Measurements from ENCODE around the gene CCNL2. TPM values are rescaled to one million over a fixed set of nuclear protein-coding genes. Genes with fewer than 3 reads are reported as not detected.
A peak's percentile ranks its signal among the peaks of the same experiment; 100 is the strongest.

Gene CCNL2
- total and polyA plus RNA-seq, 2 of the 13 experiments (the other 11 are each of a cell fraction or from before 2014, with no cell fraction given): 105 to 340 TPM

GRCh38 chr1:1359664-1360468 lies 39.3 kb downstream of the CCNL2 start (continued):
- 0 out of 2 replicates have a peak, but pooled peaks have one; percentile 68 for TF ChIP-seq KDM5B (CRISPR knock-in tag; IDR thresholded peaks at IDR 0.05; ENCODE audit: borderline replicate concordance)
- TF ChIP-seq ZNF451 (CRISPR knock-in tag; IDR thresholded peaks at IDR 0.05): no peak; the same call in 1 of the 2 replicates
- no peak for TF ChIP-seq PHF20 (CRISPR knock-in tag; IDR thresholded peaks at IDR 0.05)
- TF ChIP-seq NR2F6 (IDR thresholded peaks at IDR 0.05): peak; percentile 98
- TF ChIP-seq NR2F6 (CRISPR knock-in tag; IDR thresholded peaks at IDR 0.05): peak; percentile 94
- TF ChIP-seq HMGXB4 (CRISPR knock-in tag; IDR thresholded peaks at IDR 0.05; ENCODE audit: borderline replicate concordance in 1 of 2, low read depth in 1 of 2): peak; percentile 27 to 54
- no peak for TF ChIP-seq RARG (CRISPR knock-in tag; IDR thresholded peaks at IDR 0.05; ENCODE audit: low read depth)
- peak; percentile 57; the same call in 1 of the 2 replicates for TF ChIP-seq ZNF317 (CRISPR knock-in tag; IDR thresholded peaks at IDR 0.05)
- TF ChIP-seq, protein P1, sequence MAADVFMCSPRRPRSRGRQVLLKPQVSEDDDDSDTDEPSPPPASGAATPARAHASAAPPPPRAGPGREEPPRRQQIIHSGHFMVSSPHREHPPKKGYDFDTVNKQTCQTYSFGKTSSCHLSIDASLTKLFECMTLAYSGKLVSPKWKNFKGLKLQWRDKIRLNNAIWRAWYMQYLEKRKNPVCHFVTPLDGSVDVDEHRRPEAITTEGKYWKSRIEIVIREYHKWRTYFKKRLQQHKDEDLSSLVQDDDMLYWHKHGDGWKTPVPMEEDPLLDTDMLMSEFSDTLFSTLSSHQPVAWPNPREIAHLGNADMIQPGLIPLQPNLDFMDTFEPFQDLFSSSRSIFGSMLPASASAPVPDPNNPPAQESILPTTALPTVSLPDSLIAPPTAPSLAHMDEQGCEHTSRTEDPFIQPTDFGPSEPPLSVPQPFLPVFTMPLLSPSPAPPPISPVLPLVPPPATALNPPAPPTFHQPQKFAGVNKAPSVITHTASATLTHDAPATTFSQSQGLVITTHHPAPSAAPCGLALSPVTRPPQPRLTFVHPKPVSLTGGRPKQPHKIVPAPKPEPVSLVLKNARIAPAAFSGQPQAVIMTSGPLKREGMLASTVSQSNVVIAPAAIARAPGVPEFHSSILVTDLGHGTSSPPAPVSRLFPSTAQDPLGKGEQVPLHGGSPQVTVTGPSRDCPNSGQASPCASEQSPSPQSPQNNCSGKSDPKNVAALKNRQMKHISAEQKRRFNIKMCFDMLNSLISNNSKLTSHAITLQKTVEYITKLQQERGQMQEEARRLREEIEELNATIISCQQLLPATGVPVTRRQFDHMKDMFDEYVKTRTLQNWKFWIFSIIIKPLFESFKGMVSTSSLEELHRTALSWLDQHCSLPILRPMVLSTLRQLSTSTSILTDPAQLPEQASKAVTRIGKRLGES (CRISPR knock-in tag; IDR thresholded peaks at IDR 0.05; ENCODE audit: borderline replicate concordance): no peak
- TF ChIP-seq RARA (CRISPR knock-in tag; IDR thresholded peaks at IDR 0.05): peak; percentile 83
- TF ChIP-seq RBAK (CRISPR knock-in tag; IDR thresholded peaks at IDR 0.05): no peak
- TF ChIP-seq RFX1 (IDR thresholded peaks at IDR 0.05): no peak
- no peak for TF ChIP-seq ZNF337 (CRISPR knock-in tag; IDR thresholded peaks at IDR 0.05; ENCODE audit: borderline replicate concordance, low read depth)
- TF ChIP-seq ZNF891 (CRISPR knock-in tag; IDR thresholded peaks at IDR 0.05): no peak
- TF ChIP-seq NR1H2 (CRISPR knock-in tag; IDR thresholded peaks at IDR 0.05; ENCODE audit: borderline replicate concordance, low read depth): no peak
- TF ChIP-seq, protein P2, sequence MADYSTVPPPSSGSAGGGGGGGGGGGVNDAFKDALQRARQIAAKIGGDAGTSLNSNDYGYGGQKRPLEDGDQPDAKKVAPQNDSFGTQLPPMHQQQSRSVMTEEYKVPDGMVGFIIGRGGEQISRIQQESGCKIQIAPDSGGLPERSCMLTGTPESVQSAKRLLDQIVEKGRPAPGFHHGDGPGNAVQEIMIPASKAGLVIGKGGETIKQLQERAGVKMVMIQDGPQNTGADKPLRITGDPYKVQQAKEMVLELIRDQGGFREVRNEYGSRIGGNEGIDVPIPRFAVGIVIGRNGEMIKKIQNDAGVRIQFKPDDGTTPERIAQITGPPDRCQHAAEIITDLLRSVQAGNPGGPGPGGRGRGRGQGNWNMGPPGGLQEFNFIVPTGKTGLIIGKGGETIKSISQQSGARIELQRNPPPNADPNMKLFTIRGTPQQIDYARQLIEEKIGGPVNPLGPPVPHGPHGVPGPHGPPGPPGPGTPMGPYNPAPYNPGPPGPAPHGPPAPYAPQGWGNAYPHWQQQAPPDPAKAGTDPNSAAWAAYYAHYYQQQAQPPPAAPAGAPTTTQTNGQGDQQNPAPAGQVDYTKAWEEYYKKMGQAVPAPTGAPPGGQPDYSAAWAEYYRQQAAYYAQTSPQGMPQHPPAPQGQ (CRISPR knock-in tag; IDR thresholded peaks at IDR 0.05; ENCODE audit: borderline replicate concordance): no peak
- TF ChIP-seq ARID2 (CRISPR knock-in tag; IDR thresholded peaks at IDR 0.05; ENCODE audit: borderline replicate concordance): no peak
- no peak for TF ChIP-seq ZNF605 (CRISPR knock-in tag; IDR thresholded peaks at IDR 0.05)
- no peak for TF ChIP-seq SRSF9 (IDR thresholded peaks at IDR 0.05; ENCODE audit: borderline replicate concordance, insufficient read depth, low read depth, low read length, poor library complexity, severe bottlenecking)
- no peak for TF ChIP-seq BCLAF1 (IDR thresholded peaks at IDR 0.05)
